Measurements from ENCODE around the gene FCHO1.

DNA sequence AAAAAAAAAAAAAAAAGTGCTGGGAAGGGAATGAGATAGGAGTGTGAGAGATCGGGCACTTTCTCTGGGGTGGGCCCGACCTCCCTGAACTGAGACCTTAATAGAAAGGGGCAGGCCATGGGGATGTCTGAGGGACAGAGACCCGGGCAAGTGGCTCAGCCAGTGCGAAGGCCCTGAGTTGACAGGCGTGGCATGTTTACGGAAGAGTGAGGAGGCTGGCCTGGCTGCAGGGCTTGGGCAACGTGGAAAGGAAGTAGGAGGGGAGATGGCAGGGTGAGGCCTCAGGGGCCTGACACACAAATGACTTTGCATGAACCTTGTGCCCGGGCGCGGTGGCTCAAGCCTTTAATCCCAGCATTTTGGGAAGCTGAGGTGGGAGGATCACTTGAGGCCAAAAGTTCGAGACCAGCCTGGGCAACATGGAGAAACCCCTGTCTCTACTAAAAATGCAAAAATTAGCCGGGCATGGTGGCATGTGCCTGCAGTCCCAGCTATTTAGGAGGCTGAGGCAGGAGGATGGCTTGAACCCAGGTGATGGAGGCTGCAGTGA is 13.9 kb downstream of the FCHO1 start:
- TF ChIP-seq, protein P1, sequence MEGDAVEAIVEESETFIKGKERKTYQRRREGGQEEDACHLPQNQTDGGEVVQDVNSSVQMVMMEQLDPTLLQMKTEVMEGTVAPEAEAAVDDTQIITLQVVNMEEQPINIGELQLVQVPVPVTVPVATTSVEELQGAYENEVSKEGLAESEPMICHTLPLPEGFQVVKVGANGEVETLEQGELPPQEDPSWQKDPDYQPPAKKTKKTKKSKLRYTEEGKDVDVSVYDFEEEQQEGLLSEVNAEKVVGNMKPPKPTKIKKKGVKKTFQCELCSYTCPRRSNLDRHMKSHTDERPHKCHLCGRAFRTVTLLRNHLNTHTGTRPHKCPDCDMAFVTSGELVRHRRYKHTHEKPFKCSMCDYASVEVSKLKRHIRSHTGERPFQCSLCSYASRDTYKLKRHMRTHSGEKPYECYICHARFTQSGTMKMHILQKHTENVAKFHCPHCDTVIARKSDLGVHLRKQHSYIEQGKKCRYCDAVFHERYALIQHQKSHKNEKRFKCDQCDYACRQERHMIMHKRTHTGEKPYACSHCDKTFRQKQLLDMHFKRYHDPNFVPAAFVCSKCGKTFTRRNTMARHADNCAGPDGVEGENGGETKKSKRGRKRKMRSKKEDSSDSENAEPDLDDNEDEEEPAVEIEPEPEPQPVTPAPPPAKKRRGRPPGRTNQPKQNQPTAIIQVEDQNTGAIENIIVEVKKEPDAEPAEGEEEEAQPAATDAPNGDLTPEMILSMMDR (IDR thresholded peaks at IDR 0.05) = no peak
- TF ChIP-seq POLR2A (IDR thresholded peaks at IDR 0.05) = no peak

All from testis (tissue), 2 donors.